H9 (cell line): Measurements from ENCODE around the gene MYMK. TPM values are rescaled to one million over a fixed set of nuclear protein-coding genes. Genes with fewer than 3 reads are reported as not detected.

Experiments
- DNase-seq: peaks from one replicate; pipeline ENCODE4 v3.0.0-alpha.2; 2017
- H2AFZ ChIP-seq: one replicate; pipeline ENCODE4 v1.6.1; 2013; ENCODE audit warnings: mild to moderate bottlenecking, low read length, control low read depth, moderate library complexity
- H2AK5ac ChIP-seq: 2 replicates; pipeline ENCODE4 v1.6.1; 2013; ENCODE audit warnings: low read length, control low read depth, mixed read lengths; ENCODE audit not compliant: insufficient read length
- H2BK120ac ChIP-seq: one replicate; pipeline ENCODE4 v1.6.1; 2013; ENCODE audit warnings: low read depth, mild to moderate bottlenecking, low read length, control low read depth, inconsistent platforms; ENCODE audit not compliant: poor library complexity, severe bottlenecking
- H2BK12ac ChIP-seq: 2 replicates; pipeline ENCODE4 v1.6.1; 2013; ENCODE audit warnings: low read length, control low read depth, mixed read lengths, low read depth; ENCODE audit not compliant: insufficient read length
- H2BK15ac ChIP-seq: 2 replicates; pipeline ENCODE4 v1.6.1; 2013; ENCODE audit warnings: low read depth, low read length, control low read depth
- H2BK20ac ChIP-seq: one replicate; pipeline ENCODE4 v1.6.1; 2013; ENCODE audit warnings: low read depth, mild to moderate bottlenecking, low read length, control low read depth, inconsistent platforms; ENCODE audit not compliant: poor library complexity, severe bottlenecking
- H2BK5ac ChIP-seq: 2 replicates; pipeline ENCODE4 v1.6.1; 2013; ENCODE audit warnings: low read length, control low read depth, mixed read lengths; ENCODE audit not compliant: insufficient read length
- H3K14ac ChIP-seq: 2 replicates; pipeline ENCODE4 v1.6.1; 2013; ENCODE audit warnings: low read length, control low read depth; ENCODE audit not compliant: insufficient read depth
- H3K18ac ChIP-seq: 2 replicates; pipeline ENCODE4 v1.6.1; 2013; ENCODE audit warnings: low read depth, mild to moderate bottlenecking, mixed read lengths, low read length, control low read depth; ENCODE audit not compliant: insufficient read length
- H3K23ac ChIP-seq: 2 replicates; pipeline ENCODE4 v1.6.1; 2013; ENCODE audit warnings: low read length, control low read depth, mixed read lengths, low read depth; ENCODE audit not compliant: insufficient read length
- H3K23me2 ChIP-seq: 2 replicates; pipeline ENCODE4 v1.6.1; 2013; ENCODE audit warnings: low read depth, mild to moderate bottlenecking, mixed read lengths, low read length, control low read depth; ENCODE audit not compliant: insufficient read length, poor library complexity, severe bottlenecking
- H3K27ac ChIP-seq: 2 replicates; pipeline ENCODE4 v1.5.1; 2013; ENCODE audit warnings: low read length, control low read depth, mixed read lengths, low read depth; ENCODE audit not compliant: insufficient read length
- H3K27me3 ChIP-seq: 2 replicates; pipeline ENCODE4 v1.6.1; 2013; ENCODE audit warnings: low read length, control low read depth, inconsistent platforms; ENCODE audit not compliant: insufficient read depth
- H3K4ac ChIP-seq: 2 replicates; pipeline ENCODE4 v1.6.1; 2013; ENCODE audit warnings: low read depth, mild to moderate bottlenecking, control low read depth, inconsistent platforms, low read length, moderate library complexity
- H3K4me1 ChIP-seq: 2 replicates; pipeline ENCODE4 v1.6.1; 2013; ENCODE audit warnings: low read length, control low read depth, inconsistent platforms; ENCODE audit not compliant: insufficient read depth
- H3K4me2 ChIP-seq: 2 replicates; pipeline ENCODE4 v1.6.1; 2013; ENCODE audit warnings: low read length, control low read depth, mixed read lengths; ENCODE audit not compliant: insufficient read length, insufficient read depth
- H3K56ac ChIP-seq: 2 replicates; pipeline ENCODE4 v1.6.1; 2013; ENCODE audit warnings: low read depth, mild to moderate bottlenecking, mixed read lengths, low read length, control low read depth; ENCODE audit not compliant: insufficient read length
- H3K79me1 ChIP-seq: 2 replicates; pipeline ENCODE4 v1.6.1; 2013; ENCODE audit warnings: low read depth, mild to moderate bottlenecking, moderate library complexity, low read length, control low read depth, inconsistent platforms; ENCODE audit not compliant: insufficient read depth, poor library complexity, severe bottlenecking
- H3K79me2 ChIP-seq: 2 replicates; pipeline ENCODE4 v1.6.1; 2013; ENCODE audit warnings: low read length, control low read depth, inconsistent platforms; ENCODE audit not compliant: insufficient read depth
- H3K9ac ChIP-seq: 2 replicates; pipeline ENCODE4 v1.6.1; 2013; ENCODE audit warnings: low read length, control low read depth, mixed read lengths; ENCODE audit not compliant: insufficient read length; ENCODE audit errors: extremely low read depth
- H3K9me3 ChIP-seq: one replicate; pipeline ENCODE4 v1.6.1; 2013; ENCODE audit warnings: low read depth, low read length, inconsistent platforms; ENCODE audit not compliant: control insufficient read depth
- H3T11ph ChIP-seq: one replicate; pipeline ENCODE4 v1.6.1; 2013; ENCODE audit warnings: mild to moderate bottlenecking, low read length, control low read depth, inconsistent platforms
- H4K20me1 ChIP-seq: one replicate; pipeline ENCODE4 v1.6.1; 2013; ENCODE audit not compliant: control insufficient read depth, insufficient read length, insufficient read depth
- H4K5ac ChIP-seq: 2 replicates; pipeline ENCODE4 v1.6.1; 2013; ENCODE audit warnings: low read depth, mild to moderate bottlenecking, mixed read lengths, low read length, control low read depth; ENCODE audit not compliant: insufficient read length
- H4K8ac ChIP-seq: replicated peaks from 2 replicates; pipeline ENCODE4 v1.6.1; 2013; ENCODE audit warnings: low read length, control low read depth, mixed read lengths, low read depth; ENCODE audit not compliant: insufficient read length
- H4K91ac ChIP-seq: 2 replicates; pipeline ENCODE4 v1.6.1; 2013; ENCODE audit warnings: low read depth, mild to moderate bottlenecking, moderate library complexity, mixed read lengths, low read length, control low read depth; ENCODE audit not compliant: insufficient read length
- H3K27ac Mint-ChIP-seq, 3 experiments: 2 replicates in 2 of 3; 3 replicates in 1 of 3; pipeline ENCODE4 v1.8.0; 2020 to 2021; ENCODE audit warnings: mixed read lengths in 3 of 3, mild to moderate bottlenecking in 1 of 3, moderate library complexity in 1 of 3
- H3K27me3 Mint-ChIP-seq: 2 replicates; pipeline ENCODE4 v1.8.0; 2021; ENCODE audit warnings: low read depth, mild to moderate bottlenecking, moderate library complexity, mixed read lengths
- H3K36me3 Mint-ChIP-seq, 3 experiments: 2 replicates in 2 of 3; 3 replicates in 1 of 3; pipeline ENCODE4 v1.8.0; 2020 to 2021; ENCODE audit warnings: low read depth in 3 of 3, mixed read lengths in 3 of 3; ENCODE audit not compliant: insufficient read depth in 1 of 3
- H3K4me1 Mint-ChIP-seq, 2 experiments: 2 replicates each; pipeline ENCODE4 v1.8.0; 2020; ENCODE audit warnings: mixed read lengths in 2 of 2
- H3K4me3 Mint-ChIP-seq, 2 experiments: 2 replicates in 1 of 2; 3 replicates in 1 of 2; pipeline ENCODE4 v1.8.0; 2020 to 2021; ENCODE audit warnings: mild to moderate bottlenecking in 2 of 2, mixed read lengths in 2 of 2, moderate library complexity in 1 of 2
- H3K9me3 Mint-ChIP-seq, 2 experiments: 2 replicates in 1 of 2; 3 replicates in 1 of 2; pipeline ENCODE4 v1.8.0; 2020; ENCODE audit warnings: mild to moderate bottlenecking in 2 of 2, mixed read lengths in 2 of 2, moderate library complexity in 1 of 2
- CTCF ChIP-seq: fragments of 200-600 bp; sonication (generic); conservative IDR thresholded peaks from 3 replicates; pipeline ENCODE4 v1.8.0; 2021; ENCODE audit warnings: antibody characterized with exemption, mild to moderate bottlenecking
- WGBS: extraction: QIAGEN DNeasy Blood & Tissue Kit; methylation state at CpG from one replicate; pipeline ENCODE4 v1.1.7; 2013; ENCODE audit warnings: missing lambda C conversion rate, low lambda C conversion rate, mixed read lengths; ENCODE audit not compliant: insufficient read length; ENCODE audit errors: extremely low coverage; 5-methylcytosine and 5-hydroxymethylcytosine counted together
- total RNA-seq: library from RNA; stranded (reverse); gene quantifications from 2 replicates; pipeline ENCODE4 v1.2.1, GENCODE V29; 2021

Gene MYMK
- total RNA-seq, 1 experiment from 2014 or later = not detected

GRCh38 chr9:133495327-133496293 is 29.1 kb downstream of the MYMK start:
- 100% methylated on average over 4 of the region's 24 CpGs for WGBS
- H3K4me3 Mint-ChIP-seq = no peak overlapping the region
- Histone ChIP-seq H4K20me1 (no peaks in the 10 kb centered on the region), H4K91ac (no peak overlapping the region), H3K79me1 (no peaks in the 10 kb centered on the region), H3K4me1 (no peaks in the 10 kb centered on the region), H3T11ph (no peak overlapping the region), H3K4ac (no peak overlapping the region), H3K27me3 (no peaks in the 10 kb centered on the region), H3K23ac (no peak overlapping the region), H4K5ac (no peak overlapping the region), H2BK15ac (no peak overlapping the region), H2BK5ac (no peak overlapping the region), H3K9me3 (no peaks in the 10 kb centered on the region), H2AFZ (no peak overlapping the region), H2BK120ac (no peak overlapping the region), H2AK5ac (no peak overlapping the region), H3K56ac (no peak overlapping the region), H2BK12ac (no peak overlapping the region), H3K23me2 (no peaks in the 10 kb centered on the region), H2BK20ac (no peak overlapping the region), H3K9ac (no peak overlapping the region), H3K14ac (no peak overlapping the region), H3K4me2 (no peak overlapping the region), H3K18ac (no peak overlapping the region), H3K79me2 (no peaks in the 10 kb centered on the region), H3K27ac (no peak overlapping the region), H4K8ac (no peak overlapping the region)
- no peaks in the 10 kb centered on the region for H3K4me1 Mint-ChIP-seq
- no peak for DNase-seq
- H3K27ac Mint-ChIP-seq = no peak overlapping the region
- TF ChIP-seq CTCF = no peak
- H3K36me3 Mint-ChIP-seq = no peaks in the 10 kb centered on the region
- H3K9me3 Mint-ChIP-seq = 0 out of 5 replicates have a peak, but pooled peaks cover 0 to 2% of the 10 kb centered on the region in 2 experiments
- peaks cover 12% of the 10 kb centered on the region for H3K27me3 Mint-ChIP-seq
